Calu3 (cell line): ENCODE results near the gene ZNF804B. TPM values are rescaled to one million over a fixed set of nuclear protein-coding genes. Genes with fewer than 3 reads are reported as not detected.

ENCODE experiments used
- BruUV-seq: library from RNA; stranded (reverse); fragments of 400-500 nt; replicated peaks from 2 replicates; lab custom pipeline; 2021; lab: Mats Ljungman, UMichigan
- CTCF ChIA-PET: fragments of 300-600 bp; sonication (Branson Sonifier 250); formaldehyde crosslinking; loops from one replicate; lab custom pipeline; 2022; ENCODE audit warnings: antibody characterized with exemption; lab: Charles Lee
- DNase-seq: peaks from one replicate; pipeline ENCODE4 v3.0.0; 2022
- H3K27ac Mint-ChIP-seq: one replicate; pipeline ENCODE4 v1.8.0; 2022; ENCODE audit warnings: mixed read lengths; ENCODE audit not compliant: unreplicated experiment
- H3K27me3 Mint-ChIP-seq: one replicate; pipeline ENCODE4 v1.8.0; 2022; ENCODE audit warnings: mixed read lengths; ENCODE audit not compliant: unreplicated experiment
- H3K36me3 Mint-ChIP-seq: one replicate; pipeline ENCODE4 v1.8.0; 2022; ENCODE audit warnings: mild to moderate bottlenecking, moderate library complexity, mixed read lengths; ENCODE audit not compliant: insufficient read depth, unreplicated experiment
- H3K4me1 Mint-ChIP-seq: one replicate; pipeline ENCODE4 v1.8.0; 2022; ENCODE audit warnings: mild to moderate bottlenecking, low read depth, mixed read lengths; ENCODE audit not compliant: unreplicated experiment
- H3K4me3 Mint-ChIP-seq: one replicate; pipeline ENCODE4 v1.8.0; 2022; ENCODE audit warnings: mild to moderate bottlenecking, low read depth, moderate library complexity, mixed read lengths; ENCODE audit not compliant: unreplicated experiment
- H3K9me3 Mint-ChIP-seq: one replicate; pipeline ENCODE4 v1.8.0; 2022; ENCODE audit warnings: low read depth, mixed read lengths; ENCODE audit not compliant: unreplicated experiment
- CTCF ChIP-seq: fragments of 200-600 bp; IDR thresholded peaks from one replicate; pipeline ENCODE4 v1.8.0; 2022; ENCODE audit warnings: antibody characterized with exemption; ENCODE audit not compliant: unreplicated experiment
- intact Hi-C: fragments of 100-400 bp; cut with micrococcal nuclease; formaldehyde crosslinking; loops from one replicate; pipeline ENCODE4 v1.10.0; 2022; ENCODE audit not compliant: unreplicated experiment
- total RNA-seq: library from RNA; stranded (reverse); gene quantifications from 2 replicates; pipeline ENCODE4 v1.2.3, GENCODE V29; 2022

Gene ZNF804B
- total RNA-seq, 1 experiment from 2014 or later, result not detected

GRCh38 chr7:89012016-89012415, 252.5 kb downstream of the ZNF804B start:
- Mint-ChIP-seq H3K36me3 (no peaks in the 10 kb centered on the region), H3K9me3 (peaks cover 8% of the 10 kb centered on the region), H3K27me3 (no peaks in the 10 kb centered on the region)

GRCh38 chr7:89017695-89018094, 258.2 kb downstream of the ZNF804B start:
- CTCF ChIA-PET, result no interaction called here
- intact Hi-C loops, result no loop called here

More at GRCh38 chr7:89012016-89012415, 252.5 kb downstream of the ZNF804B start:
- intact Hi-C loops, result no loop called here
- no peak for TF ChIP-seq CTCF
- CTCF ChIA-PET, result no interaction called here
- no TSS peak for BruUV-seq
- Mint-ChIP-seq H3K27ac (no peak overlapping the region), H3K4me3 (no peak overlapping the region), H3K4me1 (peaks cover 10% of the 10 kb centered on the region)
- DNase-seq, result no peak

GRCh38 chr7:89021741-89022140, 262.2 kb downstream of the ZNF804B start:
- no peak for DNase-seq
- Mint-ChIP-seq H3K9me3 (peaks cover 7% of the 10 kb centered on the region), H3K27me3 (no peaks in the 10 kb centered on the region), H3K4me3 (no peak overlapping the region), H3K27ac (no peak overlapping the region), H3K36me3 (no peaks in the 10 kb centered on the region), H3K4me1 (peaks cover 16% of the 10 kb centered on the region)
- CTCF ChIA-PET, result no interaction called here
- BruUV-seq, result no TSS peak
- intact Hi-C loops, result no loop called here
- TF ChIP-seq CTCF, result no peak

More at GRCh38 chr7:89017695-89018094, 258.2 kb downstream of the ZNF804B start:
- no peak for DNase-seq
- H3K36me3 Mint-ChIP-seq, result no peaks in the 10 kb centered on the region
- no peaks in the 10 kb centered on the region for H3K27me3 Mint-ChIP-seq
- no peaks in the 10 kb centered on the region for H3K4me1 Mint-ChIP-seq
- H3K27ac Mint-ChIP-seq, result no peak overlapping the region
- no TSS peak for BruUV-seq
- H3K9me3 Mint-ChIP-seq, result peaks cover 9% of the 10 kb centered on the region
- H3K4me3 Mint-ChIP-seq, result no peak overlapping the region
- TF ChIP-seq CTCF, result no peak

- no peaks in the 10 kb centered on the region for H3K27me3 Mint-ChIP-seq
- CTCF ChIA-PET, result no interaction called here
- DNase-seq, result no peak
- BruUV-seq, result no TSS peak
- H3K4me1 Mint-ChIP-seq, result peaks cover 29% of the 10 kb centered on the region
- intact Hi-C loops, result no loop called here
- H3K9me3 Mint-ChIP-seq, result peaks cover 4% of the 10 kb centered on the region
- H3K4me3 Mint-ChIP-seq, result no peak overlapping the region
- no peak for TF ChIP-seq CTCF
- H3K36me3 Mint-ChIP-seq, result no peaks in the 10 kb centered on the region
- H3K27ac Mint-ChIP-seq, result no peak overlapping the region
Measured at GRCh38 chr7:89023206-89023605, 263.7 kb downstream of the ZNF804B start.
